T-helper 1 cell treated with Interleukin-12 subunit alpha and Interleukin-12 subunit beta and Interleukin-4 antibody, amounts not matched to agents 30 ng/mL and 1 ng/mL, for 36 hours (primary cell): Measurements from ENCODE around the gene ATP8A2. TPM values are rescaled to one million over a fixed set of nuclear protein-coding genes. Genes with fewer than 3 reads are reported as not detected.

Source experiments
- intact Hi-C: fragments of 100-400 bp; cut with micrococcal nuclease; formaldehyde crosslinking; loops from one replicate; pipeline ENCODE4 v1.15.1; 2024
- total RNA-seq: library from RNA; stranded (reverse); gene quantifications from 2 replicates; pipeline ENCODE4 v1.2.3, GENCODE V29; 2022

The ATP8A2 gene
- total RNA-seq, 1 donor from 2014 or later, result 1.9 TPM

GRCh38 chr13:25904830-25905229 lies 533.1 kb downstream of the ATP8A2 start:
- intact Hi-C loops, result loop anchor here (5.0 to 10.0 kb wide), 4 partner anchors 320 to 1227 kb away; partner anchors contain the start of genes CDK8, MTMR6 and RNF6

GRCh38 chr13:25905611-25906010 lies 533.8 kb downstream of the ATP8A2 start:
- intact Hi-C loops, result loop anchor here (1.0 to 10.0 kb wide), 2 partner anchors 147 to 319 kb away; partner anchors contain the start of genes RNF6 and SHISA2

- intact Hi-C loops, result loop anchor here (1.0 to 10.0 kb wide), 2 partner anchors 146 to 319 kb away; partner anchors contain the start of genes RNF6 and SHISA2
These were observed 534.5 kb downstream of the ATP8A2 start for GRCh38 chr13:25906191-25906661.

- intact Hi-C loops, result loop anchor here (10.0 kb wide), 1 partner anchor 316 kb away; the partner anchor contains the start of gene RNF6
These were observed 536.6 kb downstream of the ATP8A2 start for GRCh38 chr13:25908366-25908765.

- intact Hi-C loops, result no loop called here
These were observed 538.5 kb downstream of the ATP8A2 start for GRCh38 chr13:25910243-25910642.

GRCh38 chr13:25910991-25911419 lies 539.2 kb downstream of the ATP8A2 start:
- intact Hi-C loops, result no loop called here

GRCh38 chr13:25912961-25913360 lies 541.2 kb downstream of the ATP8A2 start:
- intact Hi-C loops, result no loop called here

GRCh38 chr13:25915840-25916518 lies 544.2 kb downstream of the ATP8A2 start:
- intact Hi-C loops, result no loop called here

- intact Hi-C loops, result no loop called here
These were observed 548.5 kb downstream of the ATP8A2 start for GRCh38 chr13:25920277-25920676.

GRCh38 chr13:25920931-25921330 lies 549.2 kb downstream of the ATP8A2 start:
- intact Hi-C loops, result no loop called here

- intact Hi-C loops, result no loop called here
These were observed 550.6 kb downstream of the ATP8A2 start for GRCh38 chr13:25922376-25922775.

GRCh38 chr13:25923217-25924085 lies 551.7 kb downstream of the ATP8A2 start:
- intact Hi-C loops, result no loop called here

- intact Hi-C loops, result no loop called here
These were observed 555.6 kb downstream of the ATP8A2 start for GRCh38 chr13:25927363-25927762.

GRCh38 chr13:25927932-25928331 lies 556.2 kb downstream of the ATP8A2 start:
- intact Hi-C loops, result no loop called here

- intact Hi-C loops, result no loop called here
These were observed 557.2 kb downstream of the ATP8A2 start for GRCh38 chr13:25928941-25929505.

- intact Hi-C loops, result no loop called here
These were observed 558.0 kb downstream of the ATP8A2 start for GRCh38 chr13:25929816-25930215.

- intact Hi-C loops, result no loop called here
These were observed 558.9 kb downstream of the ATP8A2 start for GRCh38 chr13:25930653-25931052.

GRCh38 chr13:25932365-25932764 lies 560.6 kb downstream of the ATP8A2 start:
- intact Hi-C loops, result no loop called here

GRCh38 chr13:25933520-25933919 lies 561.7 kb downstream of the ATP8A2 start:
- intact Hi-C loops, result no loop called here

GRCh38 chr13:25934127-25934526 lies 562.4 kb downstream of the ATP8A2 start:
- intact Hi-C loops, result no loop called here

- intact Hi-C loops, result no loop called here
These were observed 568.4 kb downstream of the ATP8A2 start for GRCh38 chr13:25939961-25940687.
